NCI-H187 (cell line): ENCODE measurements around the gene PPP3CA.
"Not testable (repeated sequence)": the region's sequence is repeated elsewhere in the genome, so short reads cannot be mapped to it uniquely, and the experiment has no call there.

Source experiments
- DNase-seq, 2 experiments: peaks; one replicate each; lab custom pipeline; 2025; lab: John Stamatoyannopoulos, UW

PPP3CA gene

GRCh38 chr4:101211146-101211553 lies 136.2 kb downstream of the PPP3CA start:
- DNase-seq, result no peak

DNA sequence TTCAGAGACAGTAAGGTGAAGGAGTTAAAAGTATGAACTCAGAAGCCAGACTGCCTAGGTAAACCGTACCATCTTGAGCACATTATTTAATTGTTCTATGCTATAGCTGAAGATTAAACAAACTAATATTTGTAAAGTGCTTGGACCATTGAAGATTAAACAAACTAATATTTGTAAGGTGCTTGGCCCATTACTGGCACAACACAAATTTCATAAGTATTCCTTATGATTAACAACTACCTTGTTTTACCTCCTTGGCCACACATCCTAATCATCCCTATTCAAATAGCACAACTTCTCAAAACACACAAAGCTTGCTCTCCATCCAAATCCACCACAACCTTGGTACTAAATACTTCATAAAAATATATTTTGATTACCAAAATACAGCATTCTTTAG lies 137.0 kb downstream of the PPP3CA start:
- DNase-seq, result no peak

- no peak for DNase-seq
These were observed 139.2 kb downstream of the PPP3CA start for GRCh38 chr4:101208171-101208570.

- DNase-seq, result no peak
These were observed 141.4 kb downstream of the PPP3CA start for GRCh38 chr4:101205916-101206315.

- DNase-seq, result peak in 1 of 2 experiments; percentile 16
These were observed 145.9 kb downstream of the PPP3CA start for GRCh38 chr4:101201421-101201820.

DNA sequence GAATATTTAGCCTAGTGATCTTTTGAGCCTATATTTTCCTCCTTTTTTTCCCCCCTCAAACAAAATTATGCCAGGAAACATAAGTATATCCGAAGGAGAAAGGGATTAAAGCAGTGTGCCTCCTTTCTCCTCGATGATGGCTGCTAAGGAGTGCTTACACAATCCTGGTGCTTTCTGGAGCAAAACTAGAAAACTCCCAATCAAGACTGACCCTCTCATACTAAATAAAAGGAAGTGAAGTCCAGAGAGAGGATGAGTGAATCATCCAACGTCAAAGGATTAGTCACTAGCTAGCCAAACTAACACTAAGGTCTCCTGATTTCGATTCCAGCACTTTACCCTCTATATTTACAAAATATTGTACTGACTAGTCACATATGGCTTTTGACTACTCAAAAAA lies 146.8 kb downstream of the PPP3CA start:
- no peak for DNase-seq

- DNase-seq, result no peak
These were observed 147.6 kb downstream of the PPP3CA start for GRCh38 chr4:101199507-101200285.

GRCh38 chr4:101198682-101199339 lies 148.5 kb downstream of the PPP3CA start:
- DNase-seq, result no peak

GRCh38 chr4:101197350-101197749 lies 150.0 kb downstream of the PPP3CA start:
- DNase-seq, result no peak

GRCh38 chr4:101192244-101192643 lies 155.1 kb downstream of the PPP3CA start:
- DNase-seq, result no peak

GRCh38 chr4:101191302-101192098 lies 155.8 kb downstream of the PPP3CA start:
- DNase-seq, result no peak

DNA sequence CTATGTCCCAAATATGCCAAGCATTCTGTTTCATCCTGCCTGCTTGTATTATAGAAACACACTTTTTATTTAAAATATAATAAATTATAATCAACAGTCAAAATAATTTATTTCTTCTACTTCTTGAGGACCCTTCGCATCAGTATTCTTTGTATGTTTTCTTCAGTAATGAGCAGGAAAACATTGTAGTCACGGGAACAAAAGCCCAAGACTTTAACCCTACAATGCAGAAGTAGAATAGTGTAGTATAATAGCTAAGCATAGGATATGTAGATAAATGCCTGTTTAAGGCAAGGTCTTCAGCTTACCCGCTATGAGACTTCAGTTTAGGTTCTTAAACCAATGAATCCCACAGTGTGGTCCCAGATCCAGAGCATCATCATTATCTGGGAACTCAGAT lies 156.6 kb downstream of the PPP3CA start:
- no peak for DNase-seq

DNA sequence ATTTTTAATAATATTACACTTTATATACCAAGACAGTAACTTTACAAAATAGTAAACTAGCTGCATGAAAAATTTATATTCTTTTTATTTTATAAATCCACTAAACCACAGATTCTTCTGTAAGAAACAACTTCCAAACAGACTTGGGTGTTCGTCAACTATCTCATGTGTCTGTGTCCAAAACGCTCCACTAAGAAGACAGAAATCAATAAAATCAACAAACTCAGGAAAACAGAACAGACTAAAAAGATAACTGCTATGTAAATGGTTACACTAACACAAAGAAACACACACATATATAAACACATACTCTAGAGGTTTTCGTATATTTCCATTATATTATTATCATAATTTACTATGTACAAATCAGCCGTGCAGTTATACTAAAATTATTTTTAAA lies 158.4 kb downstream of the PPP3CA start:
- DNase-seq, result no peak

DNA sequence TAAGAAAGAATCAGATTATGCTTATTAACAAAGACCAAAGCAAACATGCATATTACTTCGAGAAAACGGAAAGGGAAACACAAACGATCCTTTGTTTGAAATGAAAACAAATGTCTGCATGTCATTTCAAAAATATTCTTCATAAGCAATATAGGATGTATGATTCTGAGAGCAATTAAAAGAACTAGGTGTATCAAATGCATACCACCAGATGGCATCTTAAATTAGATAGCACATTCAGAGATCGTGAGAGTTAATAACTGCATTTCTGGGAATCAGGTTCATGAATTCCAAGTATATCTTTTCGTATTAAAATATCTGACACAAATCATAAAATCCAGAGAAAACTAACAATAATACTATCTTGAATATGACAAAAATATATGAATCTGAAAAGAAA lies 159.5 kb downstream of the PPP3CA start:
- no peak for DNase-seq

GRCh38 chr4:101186567-101187184 lies 160.7 kb downstream of the PPP3CA start:
- DNase-seq, result no peak

DNA sequence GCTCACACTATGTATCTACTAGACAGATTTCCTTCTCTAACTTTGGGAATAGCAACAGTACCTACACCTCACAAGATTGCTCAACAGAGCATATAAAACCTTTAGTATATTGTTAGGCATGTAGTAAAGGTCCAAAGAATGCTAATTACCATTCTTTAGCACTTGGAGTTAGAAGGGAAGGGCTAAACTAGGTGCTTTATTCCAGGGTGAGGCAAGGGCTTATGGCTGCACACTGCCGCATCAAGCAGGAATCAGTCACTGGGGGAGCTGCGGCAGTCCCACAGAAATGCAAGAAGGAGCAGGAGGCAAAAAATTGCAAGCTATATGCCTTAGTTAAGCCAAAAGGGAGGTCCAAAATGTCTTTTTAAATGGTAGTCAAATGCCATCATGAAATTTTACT lies 162.7 kb downstream of the PPP3CA start:
- DNase-seq, result no peak

- no peak for DNase-seq
These were observed 163.5 kb downstream of the PPP3CA start for GRCh38 chr4:101183666-101184373.

GRCh38 chr4:101183221-101183620 lies 164.1 kb downstream of the PPP3CA start:
- no peak for DNase-seq

DNA sequence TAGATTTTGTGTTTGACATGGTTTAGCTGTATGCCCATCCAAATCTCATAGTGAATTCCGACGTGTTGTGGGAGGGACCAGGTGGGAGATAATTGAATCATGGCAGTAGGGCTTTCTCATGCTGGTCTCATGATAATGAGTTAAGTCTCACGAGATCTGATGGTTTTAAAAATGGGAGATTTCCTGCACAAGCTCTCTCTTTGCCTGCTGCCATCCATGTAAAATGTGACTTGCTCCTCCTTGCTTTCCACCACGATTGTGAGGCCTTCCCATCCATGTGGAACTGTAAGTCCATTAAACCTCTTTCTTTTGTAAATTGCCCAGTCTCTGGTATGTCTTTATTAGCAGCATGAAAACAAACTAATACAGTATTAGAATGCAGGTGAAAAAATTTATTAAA lies 164.6 kb downstream of the PPP3CA start:
- not testable (repeated sequence) for DNase-seq

- no peak for DNase-seq
These were observed 168.6 kb downstream of the PPP3CA start for GRCh38 chr4:101178731-101179130.

DNA sequence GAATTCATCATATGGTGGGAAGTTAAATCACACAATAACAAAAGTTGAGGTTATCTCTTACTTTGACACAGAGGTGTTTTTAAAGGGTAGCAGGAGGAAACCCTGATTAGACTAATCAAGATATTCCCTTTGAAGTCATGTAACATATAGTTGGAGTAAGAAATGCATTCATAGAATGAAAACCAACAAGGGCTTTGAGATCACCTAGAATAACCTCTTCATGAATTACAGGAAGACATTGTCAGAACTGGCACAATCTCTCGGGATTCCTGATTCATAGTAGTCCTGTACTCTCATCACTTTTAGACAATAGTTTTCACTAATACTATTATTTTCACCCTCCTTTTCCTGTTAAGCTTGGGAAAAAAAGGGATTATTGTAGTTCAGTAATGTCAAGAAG lies 170.2 kb downstream of the PPP3CA start:
- no peak for DNase-seq
